A673 (cell line): ENCODE data around the gene THOC6. TPM values are rescaled to one million over a fixed set of nuclear protein-coding genes. Genes with fewer than 3 reads are reported as not detected.

Experiments used
- BruUV-seq: library from RNA; stranded (reverse); fragments of 400-500 nt; replicated peaks from 2 replicates; lab custom pipeline; 2021; lab: Mats Ljungman, UMichigan
- CTCF ChIA-PET: fragments of 300-600 bp; sonication (Branson Sonifier 250); formaldehyde crosslinking; loops from one replicate; lab custom pipeline; 2022; ENCODE audit warnings: antibody characterized with exemption; lab: Charles Lee
- POLR2A ChIA-PET: fragments of 300-600 bp; sonication (Branson Sonifier 250); formaldehyde crosslinking; loops from one replicate; lab custom pipeline; 2022; ENCODE audit warnings: antibody characterized with exemption; ENCODE audit not compliant: low non-redundant PET; lab: Charles Lee
- DNase-seq: peaks from one replicate; pipeline ENCODE4 v3.0.0-alpha.2; 2015; ENCODE audit warnings: low spot score
- H3K27ac ChIP-seq: fragments of 200-600 bp; sonication (generic); 2 replicates; pipeline ENCODE4 v1.5.1; 2016; ENCODE audit warnings: mixed run types, low read depth, mild to moderate bottlenecking, mixed read lengths, antibody characterized with exemption, low read length; ENCODE audit not compliant: poor library complexity, severe bottlenecking
- H3K27me3 ChIP-seq: fragments of 200-600 bp; sonication (generic); replicated peaks from 2 replicates; pipeline ENCODE4 v1.6.1; 2017; ENCODE audit warnings: mixed run types, low read depth, mild to moderate bottlenecking, mixed read lengths, antibody characterized with exemption, low read length; ENCODE audit not compliant: insufficient read depth, poor library complexity
- H3K36me3 ChIP-seq: fragments of 200-600 bp; sonication (generic); 2 replicates; pipeline ENCODE4 v1.6.1; 2016; ENCODE audit warnings: mixed run types, mild to moderate bottlenecking, mixed read lengths, antibody characterized with exemption, low read length; ENCODE audit not compliant: insufficient read depth, poor library complexity, severe bottlenecking
- H3K4me1 ChIP-seq: fragments of 200-600 bp; sonication (generic); 2 replicates; pipeline ENCODE4 v1.6.1; 2017; ENCODE audit warnings: mixed run types, mild to moderate bottlenecking, mixed read lengths, antibody characterized with exemption, low read length; ENCODE audit not compliant: insufficient read depth, poor library complexity, severe bottlenecking
- H3K4me3 ChIP-seq: fragments of 200-600 bp; sonication (generic); 2 replicates; pipeline ENCODE4 v1.5.1; 2016; ENCODE audit warnings: low read depth, mixed run types, mild to moderate bottlenecking, mixed read lengths, low read length; ENCODE audit not compliant: poor library complexity, severe bottlenecking
- H3K9me3 ChIP-seq: fragments of 200-600 bp; sonication (generic); 2 replicates; pipeline ENCODE4 v1.6.1; 2016; ENCODE audit warnings: mixed run types, low read depth, mild to moderate bottlenecking, mixed read lengths, antibody characterized with exemption, low read length; ENCODE audit not compliant: poor library complexity, severe bottlenecking
- EZH2 ChIP-seq: fragments of 200-600 bp; sonication (generic); IDR thresholded peaks from 2 replicates; pipeline ENCODE4 v1.6.1; 2017; ENCODE audit warnings: borderline replicate concordance, low read depth, mild to moderate bottlenecking, mixed read lengths, antibody characterized with exemption, low read length; ENCODE audit not compliant: poor library complexity, severe bottlenecking
- intact Hi-C: fragments of 100-400 bp; cut with micrococcal nuclease; formaldehyde crosslinking; loops from one replicate; pipeline ENCODE4 v1.10.0; 2022; ENCODE audit not compliant: unreplicated experiment
- total RNA-seq: library from RNA; stranded (reverse); gene quantifications from 2 replicates; pipeline ENCODE4 v1.2.3, GENCODE V29; 2021
- TF ChIP-seq, protein P1 (sequence below): fragments of 300-800, 200-600 bp; sonication (generic); conservative IDR thresholded peaks from 2 replicates; pipeline ENCODE4 v1.5.1; 2017; ENCODE audit warnings: low read depth, mild to moderate bottlenecking, antibody characterized with exemption, low read length, moderate library complexity, mixed read lengths

The THOC6 gene
- total RNA-seq, 1 experiment from 2014 or later: 59.3 TPM

DNA sequence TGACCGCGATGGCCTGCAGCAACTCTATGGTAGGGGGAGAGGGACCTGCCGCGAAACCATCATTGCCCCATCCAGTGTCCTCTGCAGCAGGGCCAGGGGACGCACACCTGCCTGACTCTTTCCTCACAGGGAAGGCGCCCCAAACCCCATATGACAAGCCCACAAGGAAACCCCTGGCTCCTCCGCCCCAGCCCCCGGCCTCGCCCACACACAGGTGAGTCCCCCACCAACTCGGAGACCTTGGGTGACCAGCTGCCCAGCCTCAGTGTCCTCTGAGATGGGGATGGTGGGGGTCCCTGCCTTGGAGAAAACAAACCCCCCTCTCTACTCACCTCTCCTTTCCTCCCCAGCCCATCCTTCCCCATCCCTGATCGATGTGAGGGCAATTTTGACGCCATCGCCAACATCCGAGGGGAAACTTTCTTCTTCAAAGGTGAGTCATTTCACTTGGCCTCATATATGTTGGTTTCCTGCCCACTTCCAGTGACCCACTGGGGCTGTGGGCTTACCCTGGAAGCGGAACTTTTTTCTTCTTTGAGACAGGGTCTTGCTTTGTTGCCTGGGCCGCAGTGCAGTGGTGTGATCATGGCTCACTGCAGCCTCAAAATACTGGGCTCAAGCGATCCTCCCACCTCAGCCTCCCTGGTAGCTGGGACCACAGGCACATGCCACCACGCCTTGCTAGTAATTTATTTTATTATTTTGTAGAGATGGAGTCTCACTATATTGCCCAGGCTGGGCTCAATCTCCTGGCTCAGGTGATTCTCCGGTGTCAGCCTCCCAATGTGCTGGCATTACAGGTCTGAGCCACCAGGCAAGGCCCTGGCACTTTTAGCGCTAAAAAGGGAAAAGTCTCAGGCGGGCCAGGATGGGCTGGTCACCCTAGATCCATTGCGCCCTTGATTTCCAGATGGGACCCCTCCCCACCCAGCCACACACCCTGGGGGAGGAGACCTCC, 33.6 kb downstream of the THOC6 start:
- Histone ChIP-seq H3K4me3 (no peak overlapping the region), H3K9me3 (no peaks in the 10 kb centered on the region), H3K27ac (no peak overlapping the region), H3K27me3 (no peaks in the 10 kb centered on the region), H3K4me1 (peaks cover 5% of the 10 kb centered on the region), H3K36me3 (no peaks in the 10 kb centered on the region)
- ChIA-PET POLR2A (no interaction called here), CTCF (no interaction called here)
- no peak for DNase-seq
- BruUV-seq: no TSS peak
- TF ChIP-seq, protein P1, sequence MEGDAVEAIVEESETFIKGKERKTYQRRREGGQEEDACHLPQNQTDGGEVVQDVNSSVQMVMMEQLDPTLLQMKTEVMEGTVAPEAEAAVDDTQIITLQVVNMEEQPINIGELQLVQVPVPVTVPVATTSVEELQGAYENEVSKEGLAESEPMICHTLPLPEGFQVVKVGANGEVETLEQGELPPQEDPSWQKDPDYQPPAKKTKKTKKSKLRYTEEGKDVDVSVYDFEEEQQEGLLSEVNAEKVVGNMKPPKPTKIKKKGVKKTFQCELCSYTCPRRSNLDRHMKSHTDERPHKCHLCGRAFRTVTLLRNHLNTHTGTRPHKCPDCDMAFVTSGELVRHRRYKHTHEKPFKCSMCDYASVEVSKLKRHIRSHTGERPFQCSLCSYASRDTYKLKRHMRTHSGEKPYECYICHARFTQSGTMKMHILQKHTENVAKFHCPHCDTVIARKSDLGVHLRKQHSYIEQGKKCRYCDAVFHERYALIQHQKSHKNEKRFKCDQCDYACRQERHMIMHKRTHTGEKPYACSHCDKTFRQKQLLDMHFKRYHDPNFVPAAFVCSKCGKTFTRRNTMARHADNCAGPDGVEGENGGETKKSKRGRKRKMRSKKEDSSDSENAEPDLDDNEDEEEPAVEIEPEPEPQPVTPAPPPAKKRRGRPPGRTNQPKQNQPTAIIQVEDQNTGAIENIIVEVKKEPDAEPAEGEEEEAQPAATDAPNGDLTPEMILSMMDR: no peak
- intact Hi-C loops: loop anchor here (10.0 kb wide), 1 partner anchor 97 kb away; no protein-coding TSS in a partner anchor

DNA sequence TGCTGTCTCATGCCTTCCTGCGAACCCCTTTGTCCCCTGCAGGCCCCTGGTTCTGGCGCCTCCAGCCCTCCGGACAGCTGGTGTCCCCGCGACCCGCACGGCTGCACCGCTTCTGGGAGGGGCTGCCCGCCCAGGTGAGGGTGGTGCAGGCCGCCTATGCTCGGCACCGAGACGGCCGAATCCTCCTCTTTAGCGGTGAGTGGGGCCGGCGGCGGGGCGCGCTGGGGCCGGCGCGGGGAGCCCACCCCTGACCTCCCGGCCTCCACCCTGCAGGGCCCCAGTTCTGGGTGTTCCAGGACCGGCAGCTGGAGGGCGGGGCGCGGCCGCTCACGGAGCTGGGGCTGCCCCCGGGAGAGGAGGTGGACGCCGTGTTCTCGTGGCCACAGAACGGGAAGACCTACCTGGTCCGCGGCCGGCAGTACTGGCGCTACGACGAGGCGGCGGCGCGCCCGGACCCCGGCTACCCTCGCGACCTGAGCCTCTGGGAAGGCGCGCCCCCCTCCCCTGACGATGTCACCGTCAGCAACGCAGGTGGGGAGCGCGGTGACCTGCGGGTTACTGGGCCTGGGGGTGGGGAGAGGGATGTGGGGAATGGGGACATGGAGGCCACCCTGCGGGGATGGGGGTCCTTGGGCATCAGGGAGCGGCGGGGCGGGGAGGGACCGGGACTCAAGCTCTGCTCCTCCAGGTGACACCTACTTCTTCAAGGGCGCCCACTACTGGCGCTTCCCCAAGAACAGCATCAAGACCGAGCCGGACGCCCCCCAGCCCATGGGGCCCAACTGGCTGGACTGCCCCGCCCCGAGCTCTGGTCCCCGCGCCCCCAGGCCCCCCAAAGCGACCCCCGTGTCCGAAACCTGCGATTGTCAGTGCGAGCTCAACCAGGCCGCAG, 34.5 kb downstream of the THOC6 start:
- Histone ChIP-seq H3K36me3 (no peaks in the 10 kb centered on the region), H3K4me3 (peak overlapping the region; percentile 93), H3K27me3 (no peaks in the 10 kb centered on the region), H3K4me1 (peaks cover 5% of the 10 kb centered on the region), H3K27ac (peak overlapping the region; percentile 88), H3K9me3 (no peaks in the 10 kb centered on the region)
- CTCF ChIA-PET: interaction anchor here (0.6 to 1.0 kb wide), 6 partner anchors 11 to 93 kb away, joined by 3 to 12 read pairs (median 6); partner anchors contain the start of genes HCFC1R1 and THOC6
- intact Hi-C loops: loop anchor here (10.0 kb wide), 1 partner anchor 96 kb away; no protein-coding TSS in a partner anchor
- TF ChIP-seq, protein P1: no peak
- TF ChIP-seq EZH2: no peak
- POLR2A ChIA-PET: no interaction called here
- no TSS peak for BruUV-seq
- peak; percentile 37 for DNase-seq

DNA sequence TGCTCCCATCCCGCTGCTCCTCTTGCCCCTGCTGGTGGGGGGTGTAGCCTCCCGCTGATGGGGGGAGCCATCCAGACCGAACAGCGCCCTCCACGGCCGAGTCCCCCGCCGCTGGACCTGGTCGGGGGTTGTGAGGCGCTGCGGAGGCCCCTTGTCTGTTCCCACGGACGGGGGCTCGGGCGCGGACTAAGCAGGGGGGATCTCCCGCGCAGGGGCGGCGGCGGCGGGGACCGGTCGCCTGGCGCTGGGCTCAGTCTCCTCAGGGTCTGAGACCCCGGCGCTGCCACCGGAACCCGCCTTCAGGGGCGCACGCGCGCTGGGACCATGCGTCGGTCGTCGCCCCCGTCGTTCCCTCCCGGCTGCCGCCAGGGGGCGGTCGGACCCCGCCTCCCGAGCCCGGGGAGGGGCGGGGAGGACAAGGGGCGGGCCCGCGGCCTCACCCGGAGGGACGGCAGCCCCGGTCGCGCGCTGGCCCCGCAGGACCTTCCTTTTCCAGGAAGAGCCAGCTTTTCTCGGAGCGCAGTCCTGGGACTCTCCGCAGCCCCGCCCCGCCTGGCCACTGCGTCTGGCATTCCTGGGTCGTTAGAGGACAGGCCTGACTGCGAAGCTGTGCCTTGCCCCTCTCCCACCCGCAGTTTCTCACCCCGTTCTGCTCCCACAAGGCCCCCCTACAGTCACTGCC, 35.3 kb downstream of the THOC6 start:
- BruUV-seq: no TSS peak
- POLR2A ChIA-PET: no interaction called here
- CTCF ChIA-PET: interaction anchor here (0.6 to 1.0 kb wide), 5 partner anchors 27 to 70 kb away, joined by 3 to 10 read pairs (median 5); partner anchors contain the start of genes HCFC1R1 and THOC6
- DNase-seq: peak; percentile 87
- peaks cover 5% of the 10 kb centered on the region for H3K4me1 ChIP-seq
- intact Hi-C loops: loop anchor here (10.0 kb wide), 1 partner anchor 96 kb away; no protein-coding TSS in a partner anchor
- peak overlapping the region; percentile 88 for H3K27ac ChIP-seq
- peak overlapping the region; percentile 93 for H3K4me3 ChIP-seq
- no peak for TF ChIP-seq EZH2
- TF ChIP-seq, protein P1: peak; percentile 69
- H3K36me3 ChIP-seq: no peaks in the 10 kb centered on the region
- H3K27me3 ChIP-seq: no peaks in the 10 kb centered on the region
- no peaks in the 10 kb centered on the region for H3K9me3 ChIP-seq
